Fibroblast of villous mesenchyme (primary cell): Measurements from ENCODE around the gene BARX2. TPM values are rescaled to one million over a fixed set of nuclear protein-coding genes. Genes with fewer than 3 reads are reported as not detected.

Experiments
- DNase-seq: peaks from one replicate; pipeline ENCODE4 v3.0.0-alpha.2; 2010; ENCODE audit warnings: low read depth
- H3K4me3 ChIP-seq: 2 replicates; pipeline ENCODE4 v1.5.1; 2011; ENCODE audit warnings: low read depth, mild to moderate bottlenecking, low read length
- total RNA-seq: library from RNA; depleted of rRNA; stranded (reverse); fragments of >200 nt; gene quantifications from 2 replicates; pipeline ENCODE4 v1.2.3, GENCODE V29; 2012
- TF ChIP-seq, protein P1 (sequence below): IDR thresholded peaks from 2 replicates; pipeline ENCODE4 v1.5.1; 2012; ENCODE audit warnings: low read depth, mild to moderate bottlenecking, low read length; ENCODE audit not compliant: insufficient read depth

BARX2 gene
- total RNA-seq, 1 donor: not detected

DNA sequence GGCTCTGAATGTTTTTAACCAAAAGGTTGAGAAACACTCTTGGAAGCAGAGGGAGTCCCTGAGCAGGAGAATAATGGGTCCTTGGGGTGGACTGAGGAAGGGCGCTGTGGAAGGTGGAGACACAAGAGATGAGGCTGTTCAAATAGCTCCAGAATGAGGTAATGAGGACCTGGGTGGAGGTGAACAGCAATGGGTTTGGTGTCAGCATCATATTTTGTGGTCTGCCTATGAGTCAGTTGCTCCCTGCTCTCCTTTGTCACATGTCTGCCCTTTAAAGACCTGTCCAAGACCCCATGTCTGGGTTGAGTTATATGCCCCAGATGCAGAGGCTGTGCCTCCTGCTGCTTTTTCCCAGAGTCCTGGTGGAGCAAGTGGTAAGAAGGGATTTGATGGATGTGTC is 113.6 kb downstream of the BARX2 start:
- no peak for DNase-seq
- TF ChIP-seq, protein P1, sequence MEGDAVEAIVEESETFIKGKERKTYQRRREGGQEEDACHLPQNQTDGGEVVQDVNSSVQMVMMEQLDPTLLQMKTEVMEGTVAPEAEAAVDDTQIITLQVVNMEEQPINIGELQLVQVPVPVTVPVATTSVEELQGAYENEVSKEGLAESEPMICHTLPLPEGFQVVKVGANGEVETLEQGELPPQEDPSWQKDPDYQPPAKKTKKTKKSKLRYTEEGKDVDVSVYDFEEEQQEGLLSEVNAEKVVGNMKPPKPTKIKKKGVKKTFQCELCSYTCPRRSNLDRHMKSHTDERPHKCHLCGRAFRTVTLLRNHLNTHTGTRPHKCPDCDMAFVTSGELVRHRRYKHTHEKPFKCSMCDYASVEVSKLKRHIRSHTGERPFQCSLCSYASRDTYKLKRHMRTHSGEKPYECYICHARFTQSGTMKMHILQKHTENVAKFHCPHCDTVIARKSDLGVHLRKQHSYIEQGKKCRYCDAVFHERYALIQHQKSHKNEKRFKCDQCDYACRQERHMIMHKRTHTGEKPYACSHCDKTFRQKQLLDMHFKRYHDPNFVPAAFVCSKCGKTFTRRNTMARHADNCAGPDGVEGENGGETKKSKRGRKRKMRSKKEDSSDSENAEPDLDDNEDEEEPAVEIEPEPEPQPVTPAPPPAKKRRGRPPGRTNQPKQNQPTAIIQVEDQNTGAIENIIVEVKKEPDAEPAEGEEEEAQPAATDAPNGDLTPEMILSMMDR: no peak
- no peak overlapping the region for H3K4me3 ChIP-seq

DNA sequence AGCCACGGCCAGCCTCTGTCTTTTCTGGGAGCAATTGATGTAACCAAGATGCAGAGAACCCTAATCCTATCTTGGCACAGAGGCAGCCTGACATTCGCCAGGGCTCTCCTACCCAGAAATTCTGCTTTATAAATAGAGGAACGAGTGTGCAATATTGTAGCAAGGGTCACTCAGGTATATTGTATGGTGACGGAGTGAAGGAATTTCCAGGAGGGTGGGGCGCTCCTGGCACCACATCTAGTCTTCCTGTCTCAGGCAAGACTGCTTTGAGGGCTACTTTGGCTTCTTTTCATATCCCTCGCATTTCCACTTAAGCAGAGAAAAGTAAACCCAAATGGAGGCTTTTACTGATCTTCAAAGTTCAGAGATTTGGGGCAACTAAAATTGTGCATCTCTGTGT is 114.4 kb downstream of the BARX2 start:
- no peak for DNase-seq
- H3K4me3 ChIP-seq: no peak overlapping the region
- TF ChIP-seq, protein P1: no peak

DNA sequence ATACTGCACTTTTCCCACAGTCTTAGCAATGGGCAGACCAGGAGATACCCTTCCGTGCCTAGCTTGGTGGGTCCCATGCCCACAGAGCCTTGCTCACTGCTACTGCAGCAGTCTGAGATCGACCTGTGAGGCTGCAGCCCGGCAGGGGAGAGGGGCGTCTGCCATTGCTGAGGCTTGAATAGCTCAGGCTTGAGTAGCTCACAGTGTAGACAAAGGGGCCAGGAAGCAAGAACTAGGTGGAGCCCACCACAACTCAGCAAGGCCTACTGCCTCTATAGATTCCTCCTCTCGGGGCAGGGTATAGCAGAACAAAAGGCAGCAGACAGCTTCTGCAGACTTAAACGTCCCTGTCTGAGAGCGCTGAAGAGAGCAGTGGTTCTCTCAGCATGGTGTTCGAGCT is 118.1 kb downstream of the BARX2 start:
- H3K4me3 ChIP-seq: no peak overlapping the region
- no peak for DNase-seq
- TF ChIP-seq, protein P1: no peak

Other genes starting within 250 kb of the BARX2 start
- gene ARHGAP32, start 183.5 kb upstream of the BARX2 start, total RNA-seq: 9.5 and 14.8 TPM in 2 replicates